ENCODE results near the gene PGLYRP2. TPM values are rescaled to one million over a fixed set of nuclear protein-coding genes. Genes with fewer than 3 reads are reported as not detected.

Gene PGLYRP2
- total RNA-seq, 1 donor from 2014 or later: not detected

GRCh38 chr19:15428956-15429824 lies 50.1 kb downstream of the PGLYRP2 start:
- no peaks in the 10 kb centered on the region for H3K27me3 Mint-ChIP-seq
- no peak for DNase-seq (ENCODE audit: low spot score, unreplicated experiment)
- H3K9me3 Mint-ChIP-seq (ENCODE audit: low read depth): no peaks in the 10 kb centered on the region
- no peak overlapping the region for H3K27ac Mint-ChIP-seq
- peaks cover 19% of the 10 kb centered on the region for H3K4me1 Mint-ChIP-seq (ENCODE audit: low read depth)
- peaks cover 14% of the 10 kb centered on the region for H3K36me3 Mint-ChIP-seq (ENCODE audit: insufficient read depth)
- H3K4me3 Mint-ChIP-seq (ENCODE audit: low read depth): no peak overlapping the region
- no peak for TF ChIP-seq CTCF (IDR thresholded peaks at IDR 0.05; ENCODE audit: unreplicated experiment)

- TF ChIP-seq CTCF (IDR thresholded peaks at IDR 0.05; ENCODE audit: unreplicated experiment): no peak
- H3K27me3 Mint-ChIP-seq: no peaks in the 10 kb centered on the region
- H3K9me3 Mint-ChIP-seq (ENCODE audit: low read depth): no peaks in the 10 kb centered on the region
- peaks cover 14% of the 10 kb centered on the region for H3K4me1 Mint-ChIP-seq (ENCODE audit: low read depth)
- no peak overlapping the region for H3K27ac Mint-ChIP-seq
- H3K36me3 Mint-ChIP-seq (ENCODE audit: insufficient read depth): peaks cover 21% of the 10 kb centered on the region
- H3K4me3 Mint-ChIP-seq (ENCODE audit: low read depth): no peak overlapping the region
- no peak for DNase-seq (ENCODE audit: low spot score, unreplicated experiment)
Measured at GRCh38 chr19:15427991-15428471, 51.3 kb downstream of the PGLYRP2 start.

GRCh38 chr19:15427350-15427700 lies 52.0 kb downstream of the PGLYRP2 start:
- peaks cover 13% of the 10 kb centered on the region for H3K4me1 Mint-ChIP-seq (ENCODE audit: low read depth)
- no peaks in the 10 kb centered on the region for H3K9me3 Mint-ChIP-seq (ENCODE audit: low read depth)
- no peak for TF ChIP-seq CTCF (IDR thresholded peaks at IDR 0.05; ENCODE audit: unreplicated experiment)
- H3K36me3 Mint-ChIP-seq (ENCODE audit: insufficient read depth): peaks cover 28% of the 10 kb centered on the region
- DNase-seq (ENCODE audit: low spot score, unreplicated experiment): no peak
- no peak overlapping the region for H3K27ac Mint-ChIP-seq
- H3K4me3 Mint-ChIP-seq (ENCODE audit: low read depth): no peak overlapping the region
- no peaks in the 10 kb centered on the region for H3K27me3 Mint-ChIP-seq

- H3K36me3 Mint-ChIP-seq (ENCODE audit: insufficient read depth): peaks cover 30% of the 10 kb centered on the region
- no peak overlapping the region for H3K4me3 Mint-ChIP-seq (ENCODE audit: low read depth)
- no peaks in the 10 kb centered on the region for H3K27me3 Mint-ChIP-seq
- peaks cover 11% of the 10 kb centered on the region for H3K4me1 Mint-ChIP-seq (ENCODE audit: low read depth)
- H3K9me3 Mint-ChIP-seq (ENCODE audit: low read depth): no peaks in the 10 kb centered on the region
- no peak for DNase-seq (ENCODE audit: low spot score, unreplicated experiment)
- TF ChIP-seq CTCF (IDR thresholded peaks at IDR 0.05; ENCODE audit: unreplicated experiment): no peak
- no peak overlapping the region for H3K27ac Mint-ChIP-seq
Measured at GRCh38 chr19:15426485-15427349, 52.6 kb downstream of the PGLYRP2 start.

- DNase-seq (ENCODE audit: low spot score, unreplicated experiment): no peak
- Mint-ChIP-seq H3K27ac (no peak overlapping the region), H3K9me3 (ENCODE audit: low read depth) (no peaks in the 10 kb centered on the region), H3K27me3 (no peaks in the 10 kb centered on the region), H3K4me3 (ENCODE audit: low read depth) (no peak overlapping the region), H3K36me3 (ENCODE audit: insufficient read depth) (peaks cover 30% of the 10 kb centered on the region), H3K4me1 (ENCODE audit: low read depth) (peaks cover under 1% of the 10 kb centered on the region)
- no peak for TF ChIP-seq CTCF (IDR thresholded peaks at IDR 0.05; ENCODE audit: unreplicated experiment)
Measured at GRCh38 chr19:15425321-15425950, 53.9 kb downstream of the PGLYRP2 start.

All from progenitor cell of endocrine pancreas (in vitro differentiated cells).